Progenitor cell of endocrine pancreas (in vitro differentiated cells): ENCODE measurements around the gene GABBR2. TPM values are rescaled to one million over a fixed set of nuclear protein-coding genes. Genes with fewer than 3 reads are reported as not detected.
A peak's percentile ranks its signal among the peaks of the same experiment; 100 is the strongest.

ENCODE experiments used
- DNase-seq: peaks from one replicate; pipeline ENCODE4 v3.0.0; 2021; ENCODE audit warnings: low spot score; ENCODE audit not compliant: unreplicated experiment
- H3K27ac Mint-ChIP-seq: 2 replicates; pipeline ENCODE4 v1.8.0; 2021; ENCODE audit warnings: mild to moderate bottlenecking, moderate library complexity, mixed read lengths
- H3K27me3 Mint-ChIP-seq: 2 replicates; pipeline ENCODE4 v1.8.0; 2021; ENCODE audit warnings: mixed read lengths
- H3K36me3 Mint-ChIP-seq: 2 replicates; pipeline ENCODE4 v1.8.0; 2022; ENCODE audit warnings: mixed read lengths; ENCODE audit not compliant: insufficient read depth
- H3K4me1 Mint-ChIP-seq: 2 replicates; pipeline ENCODE4 v1.8.0; 2021; ENCODE audit warnings: low read depth, mixed read lengths
- H3K4me3 Mint-ChIP-seq: 2 replicates; pipeline ENCODE4 v1.8.0; 2021; ENCODE audit warnings: low read depth, mild to moderate bottlenecking, moderate library complexity, mixed read lengths
- H3K9me3 Mint-ChIP-seq: 2 replicates; pipeline ENCODE4 v1.8.0; 2021; ENCODE audit warnings: low read depth, mixed read lengths
- total RNA-seq: library from RNA; stranded (reverse); gene quantifications from 2 replicates; pipeline ENCODE4 v1.2.1, GENCODE V29; 2021
- TF ChIP-seq, protein P1 (sequence below): fragments of 200-600 bp; sonication (generic); IDR thresholded peaks from one replicate; pipeline ENCODE4 v1.5.0; 2021; ENCODE audit warnings: antibody characterized with exemption, mild to moderate bottlenecking; ENCODE audit not compliant: unreplicated experiment

The GABBR2 gene
- total RNA-seq, 1 donor from 2014 or later = 0.84 TPM

DNA sequence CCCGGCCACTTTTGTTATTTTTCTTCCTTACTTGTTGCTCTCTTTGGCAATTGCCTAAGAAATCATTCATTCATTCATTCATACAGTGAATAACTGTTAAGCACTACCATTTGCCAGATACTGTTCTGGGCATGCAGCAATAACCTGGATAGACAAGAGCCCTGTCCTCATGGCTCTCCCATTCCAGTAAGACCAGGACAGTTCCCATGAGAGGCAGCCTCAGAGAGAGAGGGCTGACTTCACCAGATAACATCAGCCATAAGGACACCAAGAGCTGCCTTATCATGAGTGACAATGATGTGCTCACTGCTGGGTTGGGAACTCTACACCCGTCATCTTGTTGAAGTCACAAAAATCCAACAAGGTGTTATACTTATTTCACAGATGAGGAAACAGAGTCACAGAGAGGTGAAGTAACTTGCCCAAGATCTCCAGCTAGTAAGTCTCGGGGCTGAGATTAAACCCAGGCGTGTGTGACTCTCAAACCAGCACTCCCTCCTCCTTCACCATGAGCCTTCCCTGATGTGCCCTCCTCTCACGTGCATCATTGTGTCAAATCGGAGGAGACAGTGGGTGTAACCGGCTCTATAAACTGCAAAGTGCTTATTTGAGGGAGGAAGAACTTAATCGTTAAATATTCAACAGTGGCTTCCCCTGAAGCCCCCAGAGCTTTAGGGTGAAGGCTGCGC, 392.1 kb downstream of the GABBR2 start:
- H3K9me3 Mint-ChIP-seq = no peaks in the 10 kb centered on the region
- H3K36me3 Mint-ChIP-seq = no peaks in the 10 kb centered on the region
- H3K27ac Mint-ChIP-seq = no peak overlapping the region
- H3K27me3 Mint-ChIP-seq = peaks cover 26% of the 10 kb centered on the region
- H3K4me1 Mint-ChIP-seq = peaks cover 8% of the 10 kb centered on the region
- TF ChIP-seq, protein P1, sequence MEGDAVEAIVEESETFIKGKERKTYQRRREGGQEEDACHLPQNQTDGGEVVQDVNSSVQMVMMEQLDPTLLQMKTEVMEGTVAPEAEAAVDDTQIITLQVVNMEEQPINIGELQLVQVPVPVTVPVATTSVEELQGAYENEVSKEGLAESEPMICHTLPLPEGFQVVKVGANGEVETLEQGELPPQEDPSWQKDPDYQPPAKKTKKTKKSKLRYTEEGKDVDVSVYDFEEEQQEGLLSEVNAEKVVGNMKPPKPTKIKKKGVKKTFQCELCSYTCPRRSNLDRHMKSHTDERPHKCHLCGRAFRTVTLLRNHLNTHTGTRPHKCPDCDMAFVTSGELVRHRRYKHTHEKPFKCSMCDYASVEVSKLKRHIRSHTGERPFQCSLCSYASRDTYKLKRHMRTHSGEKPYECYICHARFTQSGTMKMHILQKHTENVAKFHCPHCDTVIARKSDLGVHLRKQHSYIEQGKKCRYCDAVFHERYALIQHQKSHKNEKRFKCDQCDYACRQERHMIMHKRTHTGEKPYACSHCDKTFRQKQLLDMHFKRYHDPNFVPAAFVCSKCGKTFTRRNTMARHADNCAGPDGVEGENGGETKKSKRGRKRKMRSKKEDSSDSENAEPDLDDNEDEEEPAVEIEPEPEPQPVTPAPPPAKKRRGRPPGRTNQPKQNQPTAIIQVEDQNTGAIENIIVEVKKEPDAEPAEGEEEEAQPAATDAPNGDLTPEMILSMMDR = no peak
- H3K4me3 Mint-ChIP-seq = no peak overlapping the region
- no peak for DNase-seq

- Mint-ChIP-seq H3K27me3 (peaks cover 26% of the 10 kb centered on the region), H3K4me1 (peaks cover 8% of the 10 kb centered on the region), H3K36me3 (no peaks in the 10 kb centered on the region), H3K9me3 (no peaks in the 10 kb centered on the region), H3K4me3 (no peak overlapping the region), H3K27ac (no peak overlapping the region)
- TF ChIP-seq, protein P1 = peak; percentile 93
- peak; percentile 93 for DNase-seq
Observed at GRCh38 chr9:98315551-98316060, 393.1 kb downstream of the GABBR2 start.

GRCh38 chr9:98315067-98315453, 393.7 kb downstream of the GABBR2 start:
- TF ChIP-seq, protein P1 = no peak
- H3K27ac Mint-ChIP-seq = no peak overlapping the region
- no peak for DNase-seq

GRCh38 chr9:98314381-98315066, 394.2 kb downstream of the GABBR2 start:
- Mint-ChIP-seq H3K27ac (no peak overlapping the region), H3K4me3 (no peak overlapping the region), H3K27me3 (peaks cover 26% of the 10 kb centered on the region), H3K9me3 (no peaks in the 10 kb centered on the region), H3K36me3 (no peaks in the 10 kb centered on the region), H3K4me1 (peaks cover 8% of the 10 kb centered on the region)
- TF ChIP-seq, protein P1 = no peak
- DNase-seq = no peak

More at GRCh38 chr9:98315067-98315453, 393.7 kb downstream of the GABBR2 start:
- Mint-ChIP-seq H3K4me1 (peaks cover 8% of the 10 kb centered on the region), H3K36me3 (no peaks in the 10 kb centered on the region), H3K27me3 (peaks cover 26% of the 10 kb centered on the region), H3K4me3 (no peak overlapping the region), H3K9me3 (no peaks in the 10 kb centered on the region)

DNA sequence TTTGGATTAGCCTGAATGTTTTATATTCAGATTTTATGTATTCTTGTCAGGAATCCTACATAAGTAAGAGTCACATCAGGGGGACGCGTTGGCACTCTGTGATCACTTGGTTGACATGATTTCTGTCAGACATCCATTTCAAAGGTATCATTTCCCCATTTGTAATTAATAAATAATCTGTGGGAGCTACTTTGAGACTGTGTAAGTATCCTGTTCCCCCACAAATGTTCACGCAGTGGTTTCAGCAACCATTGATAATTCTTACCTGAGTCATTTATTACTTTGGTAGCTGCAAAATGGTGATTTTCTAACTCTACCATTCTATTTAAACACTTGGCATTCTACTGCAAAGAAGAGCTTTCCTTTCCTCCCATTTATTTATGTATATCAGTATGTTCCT, 396.4 kb downstream of the GABBR2 start:
- no peak for DNase-seq
- TF ChIP-seq, protein P1 = no peak
- H3K36me3 Mint-ChIP-seq = no peaks in the 10 kb centered on the region
- peaks cover 20% of the 10 kb centered on the region for H3K27me3 Mint-ChIP-seq
- no peak overlapping the region for H3K4me3 Mint-ChIP-seq
- no peaks in the 10 kb centered on the region for H3K9me3 Mint-ChIP-seq
- no peak overlapping the region for H3K27ac Mint-ChIP-seq
- H3K4me1 Mint-ChIP-seq = peaks cover 8% of the 10 kb centered on the region
